Measurements from ENCODE around the gene DOCK8. TPM values are rescaled to one million over a fixed set of nuclear protein-coding genes. Genes with fewer than 3 reads are reported as not detected.
A peak's percentile ranks its signal among the peaks of the same experiment; 100 is the strongest.
"Not testable (repeated sequence)": the region's sequence is repeated elsewhere in the genome, so short reads cannot be mapped to it uniquely, and the experiment has no call there.

Gene DOCK8
- total RNA-seq, 1 donor from 2014 or later = 3.8 TPM

DNA sequence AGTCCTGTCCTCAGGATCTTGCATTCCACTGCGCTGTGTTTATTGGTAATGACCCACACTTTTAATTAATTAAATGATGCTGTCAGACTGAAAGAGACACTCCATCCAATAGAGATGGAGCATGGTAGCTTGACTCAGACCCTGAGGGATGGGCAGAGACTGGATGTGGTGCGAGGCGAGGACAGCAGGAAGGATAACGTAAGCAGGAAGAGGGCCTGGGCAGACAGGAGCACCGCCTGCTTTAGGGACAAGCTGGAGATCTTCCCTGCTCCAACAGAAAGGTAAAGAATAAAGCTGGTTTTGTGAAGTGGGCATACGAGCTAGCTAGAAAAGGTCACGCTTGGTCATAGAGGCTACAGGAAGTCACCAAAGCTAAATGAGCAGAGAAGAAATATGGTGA is 3.6 kb upstream of the DOCK8 start:
- Histone ChIP-seq H3K36me3 (ENCODE audit: control insufficient read depth, insufficient read depth, low read length) (no peaks in the 10 kb centered on the region), H3K4me3 (ENCODE audit: low read depth, low read length) (no peak overlapping the region), H3K27me3 (ENCODE audit: control insufficient read depth, insufficient read depth, low read length) (peaks cover 9% of the 10 kb centered on the region)
- no peak for DNase-seq (ENCODE audit: low read depth)
- no peak for TF ChIP-seq CTCF (IDR thresholded peaks at IDR 0.05; ENCODE audit: insufficient read depth, low read length, poor library complexity, severe bottlenecking)

GRCh38 chr9:211557-211956 is 3.1 kb upstream of the DOCK8 start:
- H3K4me3 ChIP-seq (ENCODE audit: low read depth, low read length) = no peak overlapping the region
- no peaks in the 10 kb centered on the region for H3K36me3 ChIP-seq (ENCODE audit: control insufficient read depth, insufficient read depth, low read length)
- DNase-seq (ENCODE audit: low read depth) = no peak
- no peak for TF ChIP-seq CTCF (IDR thresholded peaks at IDR 0.05; ENCODE audit: insufficient read depth, low read length, poor library complexity, severe bottlenecking)
- H3K27me3 ChIP-seq (ENCODE audit: control insufficient read depth, insufficient read depth, low read length) = peaks cover 9% of the 10 kb centered on the region

- no peak for DNase-seq (ENCODE audit: low read depth)
- no peak for TF ChIP-seq CTCF (IDR thresholded peaks at IDR 0.05; ENCODE audit: insufficient read depth, low read length, poor library complexity, severe bottlenecking)
- no peak overlapping the region for H3K4me3 ChIP-seq (ENCODE audit: low read depth, low read length)
- peaks cover 9% of the 10 kb centered on the region for H3K27me3 ChIP-seq (ENCODE audit: control insufficient read depth, insufficient read depth, low read length)
- H3K36me3 ChIP-seq (ENCODE audit: control insufficient read depth, insufficient read depth, low read length) = no peaks in the 10 kb centered on the region
These were observed 2.4 kb upstream of the DOCK8 start for GRCh38 chr9:212297-212696.

- not testable (repeated sequence) for H3K36me3 ChIP-seq (ENCODE audit: control insufficient read depth, insufficient read depth, low read length); DNase-seq (ENCODE audit: low read depth); H3K27me3 ChIP-seq (ENCODE audit: control insufficient read depth, insufficient read depth, low read length); H3K4me3 ChIP-seq (ENCODE audit: low read depth, low read length)
These were observed 764 bp upstream of the DOCK8 start for GRCh38 chr9:213901-214300.

DNA sequence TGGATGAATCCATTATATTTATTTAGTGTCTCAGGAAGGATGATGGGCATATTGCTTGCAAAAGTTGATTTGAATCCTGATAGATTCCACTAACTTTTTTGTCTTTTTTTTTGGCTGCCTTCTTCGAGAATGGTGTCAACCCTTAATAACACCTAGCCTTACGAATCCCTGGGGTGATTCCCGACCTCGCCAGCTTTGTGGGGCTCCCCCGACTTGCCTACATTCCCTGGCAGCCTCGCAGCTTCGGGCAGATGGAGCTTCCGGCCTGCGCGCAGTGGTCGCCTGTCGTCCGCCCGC is 366 bp upstream of the DOCK8 start:
- no peaks in the 10 kb centered on the region for H3K36me3 ChIP-seq (ENCODE audit: control insufficient read depth, insufficient read depth, low read length)
- peak overlapping the region; percentile 55 for H3K4me3 ChIP-seq (ENCODE audit: low read depth, low read length)
- no peak for DNase-seq (ENCODE audit: low read depth)
- TF ChIP-seq CTCF (IDR thresholded peaks at IDR 0.05; ENCODE audit: insufficient read depth, low read length, poor library complexity, severe bottlenecking) = no peak
- H3K27me3 ChIP-seq (ENCODE audit: control insufficient read depth, insufficient read depth, low read length) = peaks cover 9% of the 10 kb centered on the region

DNA sequence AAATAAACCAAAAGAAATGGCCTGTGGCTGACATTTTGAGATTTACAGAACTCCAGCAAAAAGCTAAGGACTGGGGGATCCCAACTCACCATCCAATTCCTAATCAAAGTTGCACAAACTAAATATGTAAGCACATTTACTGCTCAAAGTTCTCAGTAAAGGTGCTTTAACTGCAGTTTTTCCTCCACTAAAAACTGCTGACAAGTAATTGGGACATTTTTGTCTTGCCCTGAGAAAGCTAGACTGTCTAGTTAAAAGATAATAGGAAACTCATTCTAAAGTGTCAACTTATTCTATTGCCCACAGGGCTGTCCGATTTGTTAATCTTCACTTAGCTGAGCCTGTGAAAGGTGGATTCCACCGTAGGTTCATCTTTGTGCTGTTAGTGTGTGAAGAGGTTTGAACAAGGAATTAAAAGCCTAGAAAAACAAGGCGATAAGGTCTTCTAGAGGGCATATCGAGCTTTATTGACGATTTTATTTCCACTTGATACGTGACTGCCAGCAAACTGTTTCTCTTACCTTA is 1.0 kb downstream of the DOCK8 start:
- Histone ChIP-seq H3K4me3 (ENCODE audit: low read depth, low read length) (no peak overlapping the region), H3K27me3 (ENCODE audit: control insufficient read depth, insufficient read depth, low read length) (peaks cover 9% of the 10 kb centered on the region)

More for the DNA sequence above, 1.0 kb downstream of the DOCK8 start:
- H3K36me3 ChIP-seq (ENCODE audit: control insufficient read depth, insufficient read depth, low read length) = no peaks in the 10 kb centered on the region
- no peak for DNase-seq (ENCODE audit: low read depth)
- no peak for TF ChIP-seq CTCF (IDR thresholded peaks at IDR 0.05; ENCODE audit: insufficient read depth, low read length, poor library complexity, severe bottlenecking)
